DND-41 (cell line): Measurements from ENCODE around the gene DLGAP4.

Source experiments
- CTCF ChIP-seq: IDR thresholded peaks from 2 replicates; pipeline ENCODE4 v1.5.1; 2012; ENCODE audit warnings: borderline replicate concordance, low read length, moderate library complexity, mild to moderate bottlenecking; ENCODE audit not compliant: poor library complexity, severe bottlenecking; ENCODE audit errors: extremely low read depth
- EZH2 ChIP-seq: IDR thresholded peaks from 3 replicates; pipeline ENCODE4 v1.6.1; 2012; ENCODE audit warnings: borderline replicate concordance, low read depth, mild to moderate bottlenecking, moderate library complexity, low read length, inconsistent platforms; ENCODE audit not compliant: severe bottlenecking

- TF ChIP-seq EZH2, result no peak
- no peak for TF ChIP-seq CTCF
Measured at GRCh38 chr20:36339646-36340592, 33.8 kb downstream of the DLGAP4 start.
